H4 (cell line): Measurements from ENCODE around the gene TNFAIP6. TPM values are rescaled to one million over a fixed set of nuclear protein-coding genes. Genes with fewer than 3 reads are reported as not detected.

ENCODE experiments used
- DNase-seq: peaks from one replicate; pipeline ENCODE4 v3.0.0-alpha.2; 2015; ENCODE audit warnings: low spot score
- total RNA-seq: library from RNA; depleted of rRNA; stranded (reverse); fragments of >200 nt; shearing (Covaris generic); gene quantifications from 2 replicates; pipeline ENCODE4 v1.2.3, GENCODE V29; 2014

Gene TNFAIP6
- total RNA-seq, 1 experiment from 2014 or later, result 1.5 TPM

DNA sequence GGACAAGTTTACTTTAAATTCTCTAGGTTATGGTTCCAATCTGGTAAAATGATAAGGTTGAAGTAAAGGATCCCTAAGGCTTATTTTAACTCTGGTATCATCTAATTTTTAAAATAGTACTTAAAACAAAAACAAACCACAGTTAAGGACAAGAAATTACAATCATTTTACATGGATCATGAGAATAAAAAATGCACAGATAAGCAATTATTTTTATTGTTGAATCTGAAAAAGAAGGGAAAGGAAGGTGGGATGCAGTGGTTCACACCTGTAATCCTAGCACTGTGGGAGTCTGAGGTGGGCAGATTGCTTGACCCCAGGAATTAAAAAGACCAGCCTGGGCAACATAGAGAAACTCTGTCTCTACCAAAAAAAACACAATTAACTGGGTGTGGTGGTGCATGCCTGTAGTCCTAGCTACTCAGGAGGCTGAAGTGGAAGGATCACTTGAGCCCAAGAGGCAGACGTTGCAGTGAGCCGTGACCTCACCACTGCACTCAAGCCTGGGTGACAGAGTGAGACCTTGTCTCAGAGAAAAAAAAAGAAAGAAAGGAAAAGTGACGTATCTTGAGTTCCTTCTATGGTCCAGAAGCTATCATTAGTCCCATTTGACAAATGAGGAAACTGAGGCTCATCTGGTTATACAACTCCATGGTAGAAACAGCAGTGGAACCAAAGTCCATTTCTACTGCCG, 2.5 kb downstream of the TNFAIP6 start:
- DNase-seq, result no peak

- DNase-seq, result no peak
These were observed 4.4 kb downstream of the TNFAIP6 start for GRCh38 chr2:151361674-151362370.

DNA sequence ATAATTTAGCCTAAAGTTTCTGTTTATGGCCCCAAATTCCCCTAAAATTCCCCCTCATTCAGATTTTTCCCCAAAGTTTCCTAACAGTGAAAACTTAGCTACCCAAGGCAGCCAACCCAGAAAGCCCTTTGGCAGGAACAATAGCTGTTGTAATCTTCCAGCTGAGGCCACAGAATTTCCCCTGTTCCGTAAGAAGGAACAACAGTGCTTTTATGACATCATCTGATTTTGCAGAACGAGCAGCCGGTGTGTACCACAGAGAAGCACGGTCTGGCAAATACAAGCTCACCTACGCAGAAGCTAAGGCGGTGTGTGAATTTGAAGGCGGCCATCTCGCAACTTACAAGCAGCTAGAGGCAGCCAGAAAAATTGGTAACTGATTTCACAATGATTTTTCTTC, 6.3 kb downstream of the TNFAIP6 start:
- no peak for DNase-seq

DNA sequence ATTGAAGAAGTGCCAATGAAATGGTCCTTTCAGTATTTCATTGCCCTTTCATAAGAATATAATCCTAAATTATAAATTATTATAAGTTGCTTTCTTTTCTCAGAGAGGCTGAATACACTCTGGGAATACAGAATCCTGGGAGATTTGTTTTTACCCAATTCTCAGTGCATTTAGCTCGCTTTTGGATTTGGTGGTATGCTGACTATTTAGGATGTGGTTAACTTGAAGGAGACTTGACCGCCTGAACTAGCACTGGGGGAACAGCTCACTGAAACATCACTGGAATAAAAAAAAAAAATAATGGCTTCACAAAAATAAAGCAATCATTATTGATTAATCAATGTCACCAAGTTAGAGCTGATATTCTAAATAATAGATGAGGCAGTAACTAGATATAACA, 10.2 kb downstream of the TNFAIP6 start:
- peak; percentile 25 for DNase-seq

DNA sequence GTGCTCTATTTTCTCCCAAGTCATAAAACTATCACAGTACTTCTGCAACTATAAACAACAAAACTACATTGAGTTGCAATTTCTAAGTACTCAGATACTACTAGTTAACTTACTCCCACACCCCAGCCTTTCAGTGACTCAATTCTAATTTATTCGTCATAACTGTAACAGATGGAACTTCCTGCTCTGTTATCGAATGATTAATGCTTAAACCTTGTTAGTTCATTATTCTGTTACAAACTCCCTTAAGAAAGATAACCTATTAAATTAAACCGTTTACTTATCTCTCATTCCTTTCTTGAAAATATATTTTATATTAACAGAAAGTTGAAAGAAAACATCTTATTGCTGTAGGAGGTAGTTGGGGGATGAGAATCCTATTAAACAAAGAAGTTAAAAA, 17.0 kb downstream of the TNFAIP6 start:
- DNase-seq, result no peak

GRCh38 chr2:151379169-151379568, 21.8 kb downstream of the TNFAIP6 start:
- DNase-seq, result no peak

GRCh38 chr2:151380580-151381235, 23.3 kb downstream of the TNFAIP6 start:
- DNase-seq, result no peak

GRCh38 chr2:151381266-151381665, 23.9 kb downstream of the TNFAIP6 start:
- DNase-seq, result no peak

- no peak for DNase-seq
These were observed 30.6 kb downstream of the TNFAIP6 start for GRCh38 chr2:151388011-151388410.

DNA sequence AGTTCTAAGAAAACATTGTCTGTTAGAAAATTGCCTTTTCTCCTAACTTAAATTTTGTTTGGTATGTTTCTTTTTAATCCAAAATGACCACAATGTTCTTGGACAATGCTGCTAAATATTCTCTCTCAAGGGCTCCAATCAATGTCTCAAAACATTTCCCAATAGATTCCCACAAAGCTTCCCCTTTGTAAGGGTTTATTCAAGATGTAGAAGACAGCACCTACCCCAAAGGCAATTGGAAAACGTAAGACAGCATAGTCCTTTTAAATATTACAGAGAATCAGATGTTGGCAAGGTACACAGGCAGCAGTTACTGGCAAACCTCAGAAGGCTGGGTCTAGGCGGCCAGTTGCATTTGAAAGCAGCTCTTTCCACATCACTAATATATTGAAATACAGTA, 34.0 kb downstream of the TNFAIP6 start:
- no peak for DNase-seq

DNA sequence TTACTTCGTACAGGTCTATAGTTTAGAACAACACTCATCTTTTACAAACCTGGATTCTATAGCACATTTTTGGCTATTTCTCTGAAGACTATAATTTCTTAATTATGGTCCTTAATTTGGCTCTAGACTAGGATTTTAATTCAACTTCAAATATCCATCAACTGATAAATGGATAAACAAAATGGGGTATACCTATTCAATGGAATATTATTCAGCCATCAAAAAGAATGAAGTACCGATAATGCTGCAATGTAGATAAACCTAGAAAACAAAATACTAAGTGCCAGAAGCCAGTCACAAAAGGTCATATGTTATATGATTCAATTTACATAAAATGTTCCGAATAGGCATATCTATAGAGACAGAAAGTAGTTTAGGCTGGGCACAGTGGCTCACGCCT, 37.1 kb downstream of the TNFAIP6 start:
- DNase-seq, result no peak

DNA sequence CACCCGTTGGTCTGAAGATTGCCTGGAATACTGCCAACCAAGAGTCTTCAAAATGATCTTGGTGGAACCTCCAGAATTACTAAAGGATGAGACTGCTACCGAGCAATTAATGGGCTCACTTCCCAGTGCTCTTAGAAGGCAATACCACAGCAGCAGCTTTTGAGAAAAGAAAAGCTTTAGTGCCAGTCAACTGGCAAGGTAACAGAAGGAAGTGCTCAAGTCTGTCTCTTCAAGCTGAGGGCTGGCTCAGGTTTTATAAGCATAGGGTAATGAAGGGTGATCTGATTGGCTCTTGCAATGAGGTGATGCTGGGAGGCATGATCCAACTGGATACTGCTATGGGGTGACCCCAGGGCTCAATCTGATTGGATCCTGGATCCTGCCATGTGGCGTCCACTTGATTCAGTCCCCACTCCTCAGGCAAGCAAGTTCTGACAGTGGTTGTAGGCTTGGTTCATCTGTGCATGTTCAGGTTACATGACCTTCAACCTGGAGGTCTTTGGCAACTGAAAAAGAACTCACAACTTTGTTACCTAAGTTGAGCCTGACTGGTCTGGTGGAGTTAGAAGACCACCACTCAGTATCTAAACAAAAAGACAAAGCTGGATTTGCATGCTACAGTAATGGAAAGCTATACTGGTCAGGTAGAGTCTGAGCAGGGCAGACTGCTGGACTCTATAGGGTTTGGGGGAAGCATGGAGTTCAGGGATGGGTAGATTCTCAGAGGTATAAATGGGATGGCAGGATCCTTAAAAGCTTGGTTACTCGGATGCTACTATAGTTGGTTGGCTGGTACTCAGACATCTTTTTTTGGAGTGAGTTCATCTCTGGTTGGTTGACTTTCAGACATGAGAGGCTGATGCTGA, 38.4 kb downstream of the TNFAIP6 start:
- no peak for DNase-seq

DNA sequence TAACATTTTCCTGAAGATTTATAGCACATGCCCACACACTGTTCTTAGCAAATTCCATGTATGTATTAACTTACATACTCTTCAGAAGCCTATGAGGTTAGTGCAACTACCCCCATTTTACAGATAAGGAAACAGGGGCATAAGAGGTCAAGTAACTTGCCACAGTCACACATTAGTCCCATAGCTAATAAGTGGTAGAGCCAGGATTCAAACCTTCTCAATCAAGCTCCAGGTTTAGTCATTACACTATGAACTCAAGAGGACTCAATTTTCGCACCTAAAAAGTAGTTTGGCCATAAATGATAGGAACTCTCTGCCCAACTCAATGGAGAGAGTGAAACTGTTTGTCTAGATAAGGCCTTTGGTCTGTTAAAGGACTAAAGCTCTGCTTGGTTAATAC, 42.6 kb downstream of the TNFAIP6 start:
- no peak for DNase-seq

- DNase-seq, result no peak
These were observed 43.8 kb downstream of the TNFAIP6 start for GRCh38 chr2:151401149-151401548.

DNA sequence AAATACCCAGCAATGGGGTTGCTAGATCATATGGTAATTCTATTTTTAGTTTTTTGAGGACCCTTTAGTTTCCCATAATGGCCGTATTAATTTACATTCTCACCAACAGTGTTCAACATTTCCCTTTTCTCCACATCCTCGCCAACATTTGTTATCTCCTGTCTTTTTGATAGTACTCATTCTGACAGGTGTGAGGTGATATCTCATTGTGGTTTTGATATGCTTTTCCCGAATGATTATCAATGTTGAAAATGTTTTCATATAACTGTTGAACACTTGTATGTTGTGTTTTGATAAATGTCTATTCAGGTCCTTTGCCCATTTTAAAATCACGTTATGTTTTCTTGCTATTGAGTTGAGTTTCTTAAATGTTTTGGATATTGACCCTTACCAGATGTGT, 46.5 kb downstream of the TNFAIP6 start:
- no peak for DNase-seq

- DNase-seq, result no peak
These were observed 48.0 kb downstream of the TNFAIP6 start for GRCh38 chr2:151405376-151405775.

- no peak for DNase-seq
These were observed 49.9 kb downstream of the TNFAIP6 start for GRCh38 chr2:151407281-151407680.

- DNase-seq, result no peak
These were observed 51.6 kb downstream of the TNFAIP6 start for GRCh38 chr2:151408788-151409600.

DNA sequence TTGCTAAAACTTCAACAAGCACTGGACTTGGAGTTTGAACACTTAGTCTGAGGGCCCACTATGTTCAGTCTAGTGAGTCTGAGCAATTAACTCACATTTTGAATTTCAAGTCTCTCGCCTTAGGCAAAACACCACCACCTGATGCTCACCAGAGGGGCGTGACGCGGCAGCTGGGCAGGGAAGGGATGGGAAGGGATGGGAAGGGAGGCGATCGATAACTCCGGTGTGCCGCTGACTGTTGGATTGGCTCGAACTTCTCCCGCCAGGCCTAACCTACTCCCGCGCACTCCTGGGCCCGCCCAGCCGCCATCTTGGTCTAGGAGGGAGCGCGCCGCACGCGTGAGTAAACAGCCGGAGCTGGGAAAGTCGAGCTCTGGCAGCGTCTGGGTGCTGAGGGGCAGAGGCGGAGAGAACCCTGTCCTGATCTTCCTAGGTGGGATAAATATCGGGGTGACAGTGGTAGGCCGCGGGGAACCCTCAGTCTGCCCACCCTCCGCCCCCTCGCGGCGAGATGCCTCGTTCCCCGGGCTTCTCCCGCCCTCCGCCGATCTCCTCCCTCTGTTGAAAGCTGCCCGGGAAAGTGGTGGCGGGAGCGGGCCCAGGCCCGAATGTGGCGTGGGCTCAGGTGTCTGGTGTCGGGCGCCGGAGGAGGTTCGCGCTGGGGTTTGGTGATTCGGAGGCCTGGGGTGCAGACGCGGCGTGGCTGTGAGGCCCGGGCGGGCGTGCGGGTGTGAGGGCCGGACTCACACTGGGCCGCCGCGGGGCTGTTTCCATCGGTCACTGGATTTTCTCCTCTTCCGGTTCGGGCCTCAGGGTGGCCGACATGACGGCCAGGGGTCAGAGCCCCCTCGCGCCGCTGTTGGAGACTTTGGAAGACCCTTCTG, 52.5 kb downstream of the TNFAIP6 start, which contains the start of gene RIF1:
TSS of gene RIF1 (plus strand) at position 302 of the 884 bp plus-strand sequence. CDS start at position 824, 522 bp downstream.
- peak; percentile 96 for DNase-seq

GRCh38 chr2:151410485-151410834, 53.1 kb downstream of the TNFAIP6 start:
- peak; percentile 13 for DNase-seq
